MV-4-11 (cell line): Measurements from ENCODE around the gene UGT1A6.
"Not testable (repeated sequence)": the region's sequence is repeated elsewhere in the genome, so short reads cannot be mapped to it uniquely, and the experiment has no call there.

ENCODE experiments used
- DNase-seq: peaks from one replicate; lab custom pipeline; 2025; lab: John Stamatoyannopoulos, UW

UGT1A6 gene

GRCh38 chr2:233686928-233687327 is 5.8 kb upstream of the UGT1A6 start:
- peak; percentile 3 for DNase-seq

DNA sequence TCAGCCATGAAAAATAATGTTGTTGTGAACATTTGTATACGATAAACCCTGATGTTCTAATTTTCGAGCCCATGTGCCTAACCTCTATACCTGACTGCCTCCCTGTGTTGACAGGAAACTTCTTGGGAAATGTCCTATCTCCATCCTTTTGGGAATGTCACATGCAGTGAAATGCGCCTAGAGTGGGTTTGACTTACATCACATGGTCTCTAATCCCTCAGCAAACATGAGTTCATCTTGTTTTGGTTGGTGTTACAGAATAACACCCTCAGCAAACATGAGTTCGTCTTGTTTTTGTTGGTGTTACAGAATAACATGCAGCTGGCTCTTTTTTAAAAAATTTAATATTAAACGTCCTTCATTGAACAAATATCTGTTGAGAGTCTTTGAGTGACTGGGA is 4.3 kb upstream of the UGT1A6 start:
- no peak for DNase-seq

DNA sequence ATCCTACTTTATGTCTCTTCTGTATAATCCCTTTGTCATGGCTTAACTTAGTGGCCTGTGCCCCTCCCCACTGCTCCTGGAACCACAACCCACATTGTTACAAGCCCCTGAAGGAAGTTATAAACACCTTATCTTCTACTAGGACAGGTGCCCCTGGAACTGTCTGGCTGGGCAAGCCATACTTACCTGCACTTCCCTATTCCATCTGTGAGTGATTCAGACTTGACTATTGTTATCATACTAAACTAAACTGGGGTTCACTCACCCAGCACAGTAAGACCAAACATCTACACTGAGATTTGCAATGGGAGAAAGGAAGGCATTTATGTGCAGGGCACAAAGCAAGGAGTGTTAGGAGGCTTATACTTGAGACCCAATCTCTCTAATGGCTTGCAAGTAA is 3.7 kb upstream of the UGT1A6 start:
- DNase-seq: no peak

DNA sequence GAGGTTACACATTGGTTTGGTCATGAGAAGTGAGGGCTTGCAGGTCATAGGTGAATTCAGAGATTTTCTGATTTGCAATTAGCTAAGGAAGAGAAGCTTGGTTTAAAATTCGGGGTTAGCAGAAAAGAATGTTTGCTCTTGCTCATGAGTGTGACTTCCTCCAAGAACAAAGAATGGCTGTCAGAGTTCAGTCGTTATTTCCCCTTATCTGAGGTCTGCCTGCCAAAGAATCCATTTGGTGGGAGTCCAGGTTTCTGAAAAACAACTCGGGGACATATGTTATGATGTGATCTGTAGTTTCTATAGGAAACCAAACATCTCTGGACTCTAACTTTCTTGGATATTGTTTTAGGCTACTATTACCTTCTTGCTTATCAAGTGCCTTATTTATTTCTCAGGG is 3.2 kb upstream of the UGT1A6 start:
- DNase-seq: peak; percentile 15

- no peak for DNase-seq
Measured at GRCh38 chr2:233690444-233690843, 2.2 kb upstream of the UGT1A6 start.

DNA sequence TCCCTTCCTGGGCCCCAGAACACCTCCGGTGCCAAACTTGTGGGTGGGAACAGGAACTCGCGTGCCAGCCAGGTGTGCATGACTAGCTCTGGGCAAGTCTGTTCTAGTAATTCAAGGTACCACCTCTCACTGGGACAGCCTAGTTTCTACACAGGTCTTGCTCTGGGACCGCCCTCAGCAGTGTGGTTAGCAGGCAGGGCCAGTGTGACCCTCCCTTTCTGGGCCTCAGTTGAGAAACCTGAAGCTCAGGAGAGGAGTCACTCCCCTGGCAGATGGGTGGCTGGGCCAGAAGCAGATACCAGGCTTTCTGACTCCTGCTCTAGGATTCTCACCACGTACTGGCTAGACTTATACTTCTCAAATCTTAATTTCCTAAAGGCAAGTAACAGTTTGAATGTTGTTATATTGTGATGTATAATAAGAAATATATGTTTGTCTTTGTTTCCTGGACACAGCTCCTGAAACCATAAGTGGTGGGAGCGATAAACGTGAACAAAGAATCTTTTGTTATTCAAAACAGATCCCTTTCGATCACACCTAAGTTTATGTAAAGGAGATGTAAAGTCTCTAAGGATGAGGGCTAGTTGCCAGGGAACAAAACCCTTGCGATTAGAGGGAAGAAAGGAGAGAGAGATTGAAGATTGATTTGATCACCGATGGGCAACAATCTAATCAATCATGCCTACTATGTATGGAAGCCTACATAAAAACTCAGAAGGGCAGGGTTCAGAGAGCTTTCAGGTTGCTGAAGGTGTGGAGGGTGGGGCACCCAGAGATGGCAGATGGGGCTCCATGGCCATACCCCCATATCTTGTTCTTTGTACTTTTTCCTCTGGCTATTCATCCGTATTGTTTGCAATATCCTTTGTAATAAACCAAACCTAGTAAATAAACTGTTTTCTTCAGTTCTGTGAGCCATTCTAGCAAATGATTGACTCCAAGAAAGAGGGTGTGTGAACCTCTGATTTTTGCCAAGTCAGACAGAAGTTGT is 952 bp upstream of the UGT1A6 start:
- DNase-seq: no peak

- DNase-seq: no peak
Measured at GRCh38 chr2:233693963-233694362, 1.3 kb downstream of the UGT1A6 start.

DNA sequence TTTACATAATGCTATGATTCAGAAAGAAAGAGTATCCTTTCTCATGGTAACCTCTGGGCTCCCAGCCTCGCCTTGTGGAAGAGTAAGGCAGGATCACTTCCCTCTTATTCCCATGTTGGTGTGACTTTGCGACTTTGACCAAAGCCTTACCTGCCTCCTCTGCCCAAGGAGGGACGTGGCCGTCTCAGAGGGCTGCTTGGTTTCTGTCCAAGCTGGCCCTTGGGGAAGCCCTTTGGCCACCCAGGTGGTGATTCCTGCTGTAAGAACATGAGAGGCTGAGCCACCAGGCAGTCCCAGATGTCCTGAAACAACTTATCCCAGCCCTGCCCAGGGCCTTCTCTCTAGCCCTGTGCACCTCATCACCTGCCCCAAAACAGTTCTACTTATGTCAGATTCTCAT is 6.0 kb downstream of the UGT1A6 start:
- DNase-seq: no peak

DNA sequence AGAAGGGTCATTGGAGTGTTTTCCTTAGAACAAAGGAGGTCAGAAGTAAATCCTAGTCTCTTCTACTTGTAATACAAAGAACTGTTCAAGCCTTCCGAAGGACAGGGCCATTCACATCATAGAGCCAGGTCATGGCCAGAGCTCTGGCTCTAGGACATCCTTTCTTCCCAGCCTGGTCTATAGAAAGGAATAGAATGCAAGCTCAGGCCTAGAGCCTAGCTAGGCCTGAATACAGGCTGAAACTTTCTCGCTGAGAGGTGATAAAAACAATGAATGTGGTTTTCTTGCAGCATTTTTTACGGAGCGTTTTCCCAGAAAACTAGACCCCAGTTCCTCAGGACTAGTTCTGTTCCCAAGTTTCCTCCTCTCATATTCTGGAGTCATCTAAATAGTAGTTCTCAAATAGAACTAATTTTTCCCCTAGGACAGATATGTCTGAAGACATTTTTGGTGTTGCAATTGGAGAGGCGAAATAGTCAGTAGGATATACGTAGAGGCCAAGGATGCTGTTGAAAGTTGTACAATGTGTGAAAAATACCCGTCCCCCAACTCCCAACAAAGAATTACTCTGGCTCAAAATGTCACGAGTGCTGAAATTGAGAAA is 6.8 kb downstream of the UGT1A6 start:
- no peak for DNase-seq

GRCh38 chr2:233700028-233700635 is 7.4 kb downstream of the UGT1A6 start:
- no peak for DNase-seq

GRCh38 chr2:233700842-233701241 is 8.2 kb downstream of the UGT1A6 start:
- not testable (repeated sequence) for DNase-seq

DNA sequence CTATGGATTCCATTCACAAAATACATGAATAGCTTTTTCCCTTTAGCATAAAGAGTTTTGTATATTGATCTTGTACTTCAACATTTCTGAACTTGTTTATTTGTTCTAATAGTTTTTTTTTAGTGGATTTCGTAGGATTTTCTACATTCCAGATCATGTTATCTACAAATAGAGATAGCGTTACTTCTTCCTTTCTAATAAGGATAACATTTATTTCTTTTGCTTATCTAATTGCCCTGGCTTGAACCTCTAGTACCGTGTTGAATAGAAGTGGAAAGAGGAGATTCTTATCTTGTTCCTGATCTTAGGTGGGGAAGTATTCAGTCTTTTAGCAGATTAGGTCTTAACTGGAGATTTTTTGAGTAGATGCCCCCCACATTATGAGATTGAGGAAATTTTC is 9.5 kb downstream of the UGT1A6 start:
- DNase-seq: no peak

DNA sequence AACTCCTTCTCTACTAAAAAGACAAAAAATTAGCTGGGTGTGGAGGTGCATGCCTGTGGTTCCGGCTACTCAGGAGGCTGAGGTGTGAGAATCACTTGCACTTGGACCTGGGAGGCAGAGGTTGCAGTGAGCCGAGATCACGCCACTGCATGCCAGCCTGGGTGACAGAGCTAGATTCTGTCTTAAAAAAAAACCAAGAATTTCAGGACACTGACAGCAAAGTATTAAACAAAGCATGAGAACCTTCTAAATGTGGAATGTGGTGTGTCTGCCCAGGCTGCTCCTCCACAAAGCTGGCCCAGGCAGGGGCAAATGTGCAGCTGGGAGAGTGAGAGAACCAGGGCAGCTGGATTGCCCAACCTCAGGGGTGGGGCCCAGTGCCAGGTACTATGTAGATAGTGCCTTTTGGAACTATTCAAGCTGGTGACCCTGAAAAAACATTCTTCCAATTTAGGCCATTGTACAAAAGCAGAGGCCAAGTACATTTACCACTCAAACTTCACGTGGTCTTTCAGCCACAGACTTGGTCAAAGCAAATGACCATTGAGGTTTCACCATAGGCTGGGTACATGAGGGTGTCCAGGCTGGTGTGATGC is 13.3 kb downstream of the UGT1A6 start:
- no peak for DNase-seq

GRCh38 chr2:233706720-233707119 is 14.0 kb downstream of the UGT1A6 start:
- no peak for DNase-seq

- DNase-seq: no peak
Measured at GRCh38 chr2:233707940-233708644, 15.4 kb downstream of the UGT1A6 start.

GRCh38 chr2:233708942-233709341 is 16.3 kb downstream of the UGT1A6 start:
- DNase-seq: no peak

- peak; percentile 45 for DNase-seq
Measured at GRCh38 chr2:233711312-233712008, 18.8 kb downstream of the UGT1A6 start.

GRCh38 chr2:233712611-233713261 is 20.0 kb downstream of the UGT1A6 start, which contains the start of gene UGT1A5:
UGT1A5 (plus strand) TSS chr2:233712907; CDS start chr2:233712992, 85 bp downstream.
- no peak for DNase-seq

DNA sequence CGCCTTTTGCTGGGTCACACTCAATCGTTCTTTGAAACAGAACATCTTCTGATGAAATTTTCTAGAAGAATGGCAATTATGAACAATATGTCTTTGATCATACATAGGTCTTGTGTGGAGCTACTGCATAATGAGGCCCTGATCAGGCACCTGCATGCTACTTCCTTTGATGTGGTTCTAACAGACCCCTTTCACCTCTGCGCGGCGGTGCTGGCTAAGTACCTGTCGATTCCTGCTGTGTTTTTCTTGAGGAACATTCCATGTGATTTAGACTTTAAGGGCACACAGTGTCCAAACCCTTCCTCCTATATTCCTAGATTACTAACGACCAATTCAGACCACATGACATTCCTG is 20.5 kb downstream of the UGT1A6 start:
- no peak for DNase-seq

GRCh38 chr2:233714121-233714520 is 21.4 kb downstream of the UGT1A6 start:
- peak; percentile 21 for DNase-seq

- DNase-seq: no peak
Measured at GRCh38 chr2:233718552-233718951, 25.9 kb downstream of the UGT1A6 start, which contains the start of gene UGT1A4. UGT1A4 (plus strand) TSS chr2:233718736; CDS start chr2:233718821, 85 bp downstream.
